ENCODE measurements around the gene LRRC8D.

DNA sequence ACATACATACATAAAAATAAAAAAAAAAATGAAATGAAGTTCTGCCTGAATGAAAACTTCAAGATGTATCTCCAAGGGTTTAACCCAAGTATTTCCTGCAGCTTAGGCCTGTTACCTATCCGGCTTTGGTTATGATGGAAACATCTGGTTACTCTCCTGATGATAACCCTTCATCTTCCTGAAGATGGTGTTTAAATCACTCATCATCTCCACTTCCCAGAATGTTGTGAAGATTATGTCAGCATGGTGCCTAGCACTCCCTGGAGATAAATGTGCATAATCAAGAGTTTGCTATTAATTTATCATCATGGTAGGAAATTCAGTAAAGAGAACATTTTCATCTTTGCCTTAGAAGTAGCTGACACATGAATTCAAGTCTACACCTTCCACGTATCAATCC is 121.2 kb downstream of the LRRC8D start:
- TF ChIP-seq, protein P1, sequence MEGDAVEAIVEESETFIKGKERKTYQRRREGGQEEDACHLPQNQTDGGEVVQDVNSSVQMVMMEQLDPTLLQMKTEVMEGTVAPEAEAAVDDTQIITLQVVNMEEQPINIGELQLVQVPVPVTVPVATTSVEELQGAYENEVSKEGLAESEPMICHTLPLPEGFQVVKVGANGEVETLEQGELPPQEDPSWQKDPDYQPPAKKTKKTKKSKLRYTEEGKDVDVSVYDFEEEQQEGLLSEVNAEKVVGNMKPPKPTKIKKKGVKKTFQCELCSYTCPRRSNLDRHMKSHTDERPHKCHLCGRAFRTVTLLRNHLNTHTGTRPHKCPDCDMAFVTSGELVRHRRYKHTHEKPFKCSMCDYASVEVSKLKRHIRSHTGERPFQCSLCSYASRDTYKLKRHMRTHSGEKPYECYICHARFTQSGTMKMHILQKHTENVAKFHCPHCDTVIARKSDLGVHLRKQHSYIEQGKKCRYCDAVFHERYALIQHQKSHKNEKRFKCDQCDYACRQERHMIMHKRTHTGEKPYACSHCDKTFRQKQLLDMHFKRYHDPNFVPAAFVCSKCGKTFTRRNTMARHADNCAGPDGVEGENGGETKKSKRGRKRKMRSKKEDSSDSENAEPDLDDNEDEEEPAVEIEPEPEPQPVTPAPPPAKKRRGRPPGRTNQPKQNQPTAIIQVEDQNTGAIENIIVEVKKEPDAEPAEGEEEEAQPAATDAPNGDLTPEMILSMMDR (conservative IDR thresholded peaks at IDR 0.05) = no peak
- TF ChIP-seq ZFX (IDR thresholded peaks at IDR 0.05) = no peak
